NCI-H226 (cell line): Measurements from ENCODE around the gene USH2A.
A peak's percentile ranks its signal among the peaks of the same experiment; 100 is the strongest.

ENCODE experiments used
- DNase-seq: peaks from one replicate; pipeline ENCODE4 v3.0.0-alpha.2; 2015

Gene USH2A

DNA sequence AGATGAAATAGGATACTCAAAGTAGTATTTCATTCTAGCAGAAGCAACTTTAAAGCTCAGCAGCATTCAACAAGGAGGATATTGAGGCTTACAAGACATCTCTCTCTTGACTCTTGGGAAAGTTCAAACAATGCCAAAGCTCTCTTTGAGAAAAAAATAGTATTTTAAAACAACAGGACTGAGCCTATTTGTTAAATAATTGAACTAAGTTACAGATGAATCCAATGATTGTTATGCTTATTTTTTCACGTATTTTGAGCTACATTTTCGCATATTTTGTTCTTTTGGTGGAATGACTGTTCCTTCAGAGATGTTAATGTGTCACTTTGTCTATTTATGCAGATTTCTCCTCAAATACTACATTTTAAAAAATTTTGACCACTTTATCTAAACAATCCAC, 655.5 kb downstream of the USH2A start:
- no peak for DNase-seq

- no peak for DNase-seq
Observed at GRCh38 chr1:215766521-215766920, 656.7 kb downstream of the USH2A start.

DNA sequence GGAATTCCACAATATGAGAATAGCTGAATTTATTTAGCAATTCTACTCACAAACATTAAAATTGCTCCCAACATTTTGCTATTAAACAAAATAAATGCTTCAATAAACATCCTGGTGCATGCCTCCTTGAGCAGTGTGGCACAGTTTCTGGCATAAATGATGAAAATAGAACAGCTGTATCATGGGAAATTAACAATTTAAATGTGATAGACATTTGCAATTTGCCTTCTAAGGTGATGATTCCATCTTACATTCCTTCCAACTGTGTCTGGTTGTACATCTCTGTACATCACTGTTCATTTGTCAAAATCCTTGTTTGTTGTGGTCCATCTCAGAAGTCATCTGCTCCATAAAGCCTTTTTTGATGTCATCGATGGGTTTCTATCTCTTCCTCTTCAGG, 657.4 kb downstream of the USH2A start:
- DNase-seq: no peak

DNA sequence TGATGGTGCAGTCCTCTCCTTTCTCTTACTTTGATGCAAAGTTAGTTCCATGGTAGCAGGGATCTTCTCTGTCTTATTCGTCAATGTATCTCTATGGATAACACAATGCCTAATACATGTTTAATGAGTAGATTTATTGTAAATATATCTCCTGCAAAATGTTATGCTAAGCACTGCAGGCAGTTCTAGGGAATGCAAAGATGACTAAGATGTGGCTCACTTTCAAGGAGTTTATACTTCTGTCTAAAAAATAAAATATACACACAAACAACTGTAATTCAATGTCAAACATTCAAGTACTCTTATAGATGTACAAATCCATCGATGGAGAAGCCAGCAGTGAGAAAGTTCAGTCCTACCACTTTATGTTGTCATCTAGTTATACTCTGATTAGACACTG, 661.8 kb downstream of the USH2A start:
- no peak for DNase-seq

DNA sequence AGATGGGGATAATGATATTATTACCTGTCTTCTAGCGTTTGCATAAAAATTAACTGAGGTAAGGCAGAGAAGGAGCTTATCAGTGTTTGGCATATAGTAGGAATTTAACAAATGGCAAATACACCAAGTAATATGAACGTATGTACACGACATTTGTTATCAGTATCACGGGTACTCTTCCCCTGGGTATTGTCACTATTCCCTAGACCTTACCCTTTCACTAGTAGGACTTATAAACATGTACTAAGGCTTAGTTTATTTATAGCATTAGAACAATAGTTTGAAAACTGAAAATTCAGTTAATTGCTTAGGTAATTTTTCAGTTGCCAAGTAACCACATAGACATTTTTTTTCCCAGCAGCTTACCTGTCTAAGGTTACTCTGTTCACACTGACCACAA, 669.1 kb downstream of the USH2A start:
- DNase-seq: no peak

DNA sequence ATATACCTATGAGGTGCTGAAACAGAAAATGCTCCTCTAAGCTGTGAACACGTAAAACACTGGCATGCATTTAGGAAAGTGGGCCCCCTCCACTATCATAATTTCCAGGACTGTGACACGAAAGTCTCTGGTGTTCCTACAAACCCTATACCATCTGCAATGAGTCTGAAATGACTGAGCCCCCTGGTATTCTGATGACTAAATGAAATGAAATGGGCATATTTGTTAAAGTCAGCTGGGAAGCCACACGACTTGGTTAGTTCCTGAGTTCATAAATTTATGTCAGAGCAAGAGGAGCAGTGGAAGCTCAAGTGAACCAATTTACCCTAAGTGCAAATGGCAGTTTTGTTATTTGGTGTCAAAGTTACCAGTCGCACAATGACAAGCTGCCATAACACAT, 673.8 kb downstream of the USH2A start:
- DNase-seq: peak; percentile 14

GRCh38 chr1:215748431-215748830, 674.8 kb downstream of the USH2A start:
- DNase-seq: no peak

DNA sequence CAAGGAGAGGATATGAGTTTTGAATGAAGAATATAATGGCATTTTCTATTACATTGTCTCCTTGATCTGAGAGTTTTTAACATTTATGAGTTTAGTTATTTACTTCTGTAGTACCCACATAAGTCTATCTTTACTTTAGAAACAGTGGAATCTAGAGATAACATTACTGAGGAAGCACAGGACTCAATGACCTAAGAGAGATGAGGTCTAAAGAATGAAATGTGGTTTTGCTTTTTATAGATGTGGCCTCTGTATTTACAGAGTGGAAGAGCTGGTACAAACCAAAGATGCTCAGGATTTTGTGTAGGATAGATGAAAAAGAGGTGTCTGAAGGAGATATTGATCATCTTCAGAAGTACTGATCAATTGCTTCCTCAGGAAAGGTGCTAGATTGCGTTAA, 678.8 kb downstream of the USH2A start:
- peak; percentile 13 for DNase-seq

- DNase-seq: no peak
Observed at GRCh38 chr1:215739025-215739424, 684.2 kb downstream of the USH2A start.

GRCh38 chr1:215731699-215732098, 691.5 kb downstream of the USH2A start:
- no peak for DNase-seq

GRCh38 chr1:215730600-215730999, 692.6 kb downstream of the USH2A start:
- no peak for DNase-seq

DNA sequence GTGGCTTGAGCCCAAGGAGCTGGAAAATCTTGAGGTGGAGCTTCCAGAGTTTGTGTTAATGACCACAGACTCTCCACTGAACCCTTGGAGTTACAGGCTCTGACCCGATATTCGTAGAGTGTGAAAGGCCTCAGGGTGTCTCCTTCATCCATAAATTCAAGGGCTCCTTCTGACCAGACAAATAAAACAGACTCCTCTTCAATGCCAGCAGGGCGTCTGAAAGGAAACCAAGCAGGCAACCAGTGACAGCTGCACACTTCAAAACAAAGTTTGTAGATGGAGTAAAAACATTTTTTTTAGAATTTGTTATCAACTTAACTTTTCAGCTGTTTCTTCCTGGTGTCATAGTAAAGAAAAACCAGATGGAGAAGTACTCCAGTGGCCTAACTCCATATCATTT, 695.1 kb downstream of the USH2A start:
- DNase-seq: no peak

GRCh38 chr1:215720126-215720525, 703.1 kb downstream of the USH2A start:
- DNase-seq: peak; percentile 12

DNA sequence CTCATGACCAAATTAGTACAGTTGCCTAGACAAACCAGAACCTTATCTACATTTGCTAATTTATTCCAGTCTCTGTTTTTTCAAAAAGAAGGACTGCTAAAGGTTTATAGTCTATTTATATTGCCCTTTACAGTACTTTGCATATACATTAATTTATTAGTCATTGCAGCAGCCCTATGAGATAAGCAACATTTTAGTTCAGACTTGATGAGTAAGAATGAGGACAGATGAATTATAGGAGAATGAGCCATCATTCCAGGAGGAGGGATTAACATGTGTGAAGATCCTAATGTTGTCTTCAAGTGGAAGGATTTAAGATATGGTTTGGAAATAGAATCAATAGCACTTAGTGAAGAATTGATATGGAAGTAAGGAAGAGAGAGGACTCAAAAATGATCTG, 703.7 kb downstream of the USH2A start:
- DNase-seq: no peak

GRCh38 chr1:215718575-215719287, 704.5 kb downstream of the USH2A start:
- no peak for DNase-seq

GRCh38 chr1:215717677-215718426, 705.4 kb downstream of the USH2A start:
- no peak for DNase-seq

DNA sequence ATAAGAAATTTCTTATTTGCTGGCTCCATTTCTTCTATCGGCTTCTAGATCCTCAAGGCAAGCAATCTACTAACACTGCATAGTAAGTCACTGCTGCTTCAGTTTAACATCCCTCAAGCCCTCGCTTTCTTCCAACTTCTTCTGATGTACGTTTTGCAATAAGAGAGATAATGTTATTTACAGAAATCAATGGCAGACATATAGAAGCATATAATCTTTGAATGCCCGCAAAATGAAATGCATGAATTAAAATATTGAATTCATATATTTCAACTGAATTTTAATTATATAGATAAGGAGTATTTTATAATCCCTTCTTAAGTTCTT, 712.4 kb downstream of the USH2A start:
- no peak for DNase-seq

GRCh38 chr1:215710036-215710898, 713.0 kb downstream of the USH2A start:
- peak; percentile 3 for DNase-seq

- DNase-seq: no peak
Observed at GRCh38 chr1:215704089-215704860, 719.0 kb downstream of the USH2A start.

DNA sequence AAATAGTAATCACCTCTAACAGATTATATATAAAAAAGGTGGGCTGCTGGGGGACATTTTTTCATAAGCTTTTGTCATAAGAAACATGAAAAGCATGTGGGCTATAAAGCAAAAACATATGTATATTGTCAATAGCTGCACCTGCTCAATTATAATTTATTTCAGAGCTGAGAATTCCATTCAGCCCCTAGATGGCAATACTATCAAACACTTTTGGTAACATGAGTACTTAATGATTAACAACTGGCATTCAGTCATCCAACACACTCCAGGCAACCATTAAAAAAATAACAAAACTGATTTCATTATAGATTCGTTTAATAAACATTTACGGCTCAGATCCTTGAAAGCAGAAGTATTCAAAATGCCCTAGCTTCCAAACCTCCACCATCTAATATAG, 741.0 kb downstream of the USH2A start:
- no peak for DNase-seq

DNA sequence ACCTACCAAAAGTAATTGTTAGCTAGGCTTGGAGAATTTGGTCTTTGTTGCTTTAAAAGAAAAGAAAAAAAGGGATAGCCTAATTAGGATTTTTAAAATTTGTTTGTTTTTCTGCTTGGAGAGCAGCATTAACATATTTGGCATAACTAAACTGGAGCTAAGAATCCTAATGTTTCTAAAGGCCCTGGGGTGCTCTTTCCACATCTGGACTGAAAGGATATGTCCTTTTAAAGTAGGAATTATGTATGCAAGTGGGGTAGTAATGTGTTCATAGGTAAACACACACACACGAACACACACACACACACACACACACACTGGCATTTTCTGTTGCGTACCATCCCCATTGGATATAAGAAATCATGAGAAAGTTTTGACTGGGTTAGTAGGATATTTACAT, 742.2 kb downstream of the USH2A start:
- no peak for DNase-seq

DNA sequence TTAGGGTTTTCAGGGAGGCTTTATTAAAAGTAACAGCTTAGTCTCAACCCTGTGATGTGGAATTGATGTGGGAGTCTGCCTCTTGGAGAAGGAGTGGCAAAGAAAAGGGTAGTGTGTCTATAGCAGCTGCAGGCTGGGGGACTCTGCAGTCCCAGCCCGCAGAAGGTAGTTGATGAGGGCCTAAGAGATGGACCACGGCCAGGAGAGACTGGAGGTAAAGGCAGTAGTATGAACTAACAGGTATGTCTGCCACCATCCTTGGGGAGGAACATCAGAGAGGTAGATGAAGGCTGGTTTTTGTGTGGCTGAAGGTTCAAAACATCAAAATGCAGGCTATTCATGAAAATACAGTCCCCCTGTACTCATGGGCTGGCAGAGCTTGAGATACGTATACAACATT, 744.0 kb downstream of the USH2A start:
- DNase-seq: no peak

GRCh38 chr1:215677112-215677511, 746.1 kb downstream of the USH2A start:
- no peak for DNase-seq
